Measurements from ENCODE around the gene PLEKHA7. TPM values are rescaled to one million over a fixed set of nuclear protein-coding genes. Genes with fewer than 3 reads are reported as not detected.
"Not testable (repeated sequence)": the region's sequence is repeated elsewhere in the genome, so short reads cannot be mapped to it uniquely, and the experiment has no call there.

The PLEKHA7 gene
- 10 to 100 TPM; 10.1 to 10.9 TPM for total RNA-seq
- 10 to 100 TPM; 16.0 to 21.8 TPM for polyA plus RNA-seq (ENCODE audit: insufficient read length in 2 of 2)
- long read RNA-seq, donor 1: 0 reads
- long read RNA-seq, donor 2: 0 reads
- long read RNA-seq, donor 3: 0 reads
- long read RNA-seq, donor 4, partial matches to known transcripts: 5 of 6 reads
- long read RNA-seq, donor 4, other reads (novel, unspliced or antisense): 0 of 6 reads

GRCh38 chr11:17014321-17014832, at the start of gene PLEKHA7:
Gene PLEKHA7, minus strand, starts transcription at chr11:17014414. Its CDS starts 13 bp downstream, at chr11:17014401.
- DNase-seq (ENCODE audit: low read depth in 4 of 6, low spot score in 6 of 6): peak in 2 of 6 donors; percentile 11 to 51

GRCh38 chr11:17063171-17064002, 49.2 kb upstream of the PLEKHA7 start:
- peak in 4 of 6 donors; percentile 17 to 60 (median 44) for DNase-seq (ENCODE audit: low read depth in 4 of 6, low spot score in 6 of 6)

More at GRCh38 chr11:17014321-17014832, at the start of gene PLEKHA7:
- H3K27me3 ChIP-seq (ENCODE audit: control insufficient read depth, insufficient read depth, low read length): peaks cover 15% of the 10 kb centered on the region
- H3K4me3 ChIP-seq (ENCODE audit: low read depth, low read length): peak within 1 kb of the TSS; percentile 57
- H3K36me3 ChIP-seq (ENCODE audit: control insufficient read depth, insufficient read depth, low read length): no peaks in the 10 kb centered on the region
- WGBS (ENCODE audit: insufficient coverage): under 1% methylated on average over 50 of the region's 76 CpGs
- peaks cover 15% of the 10 kb centered on the region for H3K4me1 ChIP-seq (ENCODE audit: control insufficient read depth, insufficient read depth, low read length)
- no peaks in the 10 kb centered on the region for H3K9me3 ChIP-seq (ENCODE audit: control insufficient read depth, insufficient read depth, low read length)
- H3K27ac ChIP-seq (ENCODE audit: low read depth, low read length): no peak within 1 kb of the TSS

GRCh38 chr11:17051146-17051545, 36.9 kb upstream of the PLEKHA7 start:
- H3K27ac ChIP-seq (ENCODE audit: low read depth, low read length); H3K4me1 ChIP-seq (ENCODE audit: control insufficient read depth, insufficient read depth, low read length); DNase-seq (ENCODE audit: low read depth in 4 of 6, low spot score in 6 of 6); H3K4me3 ChIP-seq (ENCODE audit: low read depth, low read length); H3K36me3 ChIP-seq (ENCODE audit: control insufficient read depth, insufficient read depth, low read length); H3K27me3 ChIP-seq (ENCODE audit: control insufficient read depth, insufficient read depth, low read length); H3K9me3 ChIP-seq (ENCODE audit: control insufficient read depth, insufficient read depth, low read length): not testable (repeated sequence)
- WGBS (ENCODE audit: insufficient coverage): 96% methylated on average over 11 of the region's 27 CpGs

More at GRCh38 chr11:17063171-17064002, 49.2 kb upstream of the PLEKHA7 start:
- Histone ChIP-seq H3K4me1 (ENCODE audit: control insufficient read depth, insufficient read depth, low read length) (no peaks in the 10 kb centered on the region), H3K9me3 (ENCODE audit: control insufficient read depth, insufficient read depth, low read length) (no peaks in the 10 kb centered on the region), H3K36me3 (ENCODE audit: control insufficient read depth, insufficient read depth, low read length) (peaks cover 4% of the 10 kb centered on the region), H3K27ac (ENCODE audit: low read depth, low read length) (no peak overlapping the region), H3K27me3 (ENCODE audit: control insufficient read depth, insufficient read depth, low read length) (no peaks in the 10 kb centered on the region), H3K4me3 (ENCODE audit: low read depth, low read length) (no peak overlapping the region)
- 80% methylated on average over 1 of the region's 4 CpGs for WGBS (ENCODE audit: insufficient coverage)

GRCh38 chr11:17048491-17048890, 34.3 kb upstream of the PLEKHA7 start:
- not testable (repeated sequence) for H3K36me3 ChIP-seq (ENCODE audit: control insufficient read depth, insufficient read depth, low read length); H3K4me3 ChIP-seq (ENCODE audit: low read depth, low read length); DNase-seq (ENCODE audit: low read depth in 4 of 6, low spot score in 6 of 6); H3K27ac ChIP-seq (ENCODE audit: low read depth, low read length); H3K9me3 ChIP-seq (ENCODE audit: control insufficient read depth, insufficient read depth, low read length); H3K27me3 ChIP-seq (ENCODE audit: control insufficient read depth, insufficient read depth, low read length); H3K4me1 ChIP-seq (ENCODE audit: control insufficient read depth, insufficient read depth, low read length)
- WGBS (ENCODE audit: insufficient coverage): 91% methylated on average over 2 of the region's 4 CpGs

- Histone ChIP-seq H3K4me3 (ENCODE audit: low read depth, low read length) (no peak overlapping the region), H3K4me1 (ENCODE audit: control insufficient read depth, insufficient read depth, low read length) (no peaks in the 10 kb centered on the region), H3K9me3 (ENCODE audit: control insufficient read depth, insufficient read depth, low read length) (no peaks in the 10 kb centered on the region), H3K27me3 (ENCODE audit: control insufficient read depth, insufficient read depth, low read length) (no peaks in the 10 kb centered on the region), H3K27ac (ENCODE audit: low read depth, low read length) (no peak overlapping the region), H3K36me3 (ENCODE audit: control insufficient read depth, insufficient read depth, low read length) (no peaks in the 10 kb centered on the region)
- WGBS (ENCODE audit: insufficient coverage): 78% methylated on average over 4 of the region's 5 CpGs
- DNase-seq (ENCODE audit: low read depth in 4 of 6, low spot score in 6 of 6): no peak
Observed at GRCh38 chr11:17046690-17047089, 32.5 kb upstream of the PLEKHA7 start.

GRCh38 chr11:17036666-17037658, 22.7 kb upstream of the PLEKHA7 start:
- DNase-seq (ENCODE audit: low read depth in 4 of 6, low spot score in 6 of 6): no peak
- H3K4me1 ChIP-seq (ENCODE audit: control insufficient read depth, insufficient read depth, low read length): no peaks in the 10 kb centered on the region
- no peaks in the 10 kb centered on the region for H3K36me3 ChIP-seq (ENCODE audit: control insufficient read depth, insufficient read depth, low read length)
- H3K9me3 ChIP-seq (ENCODE audit: control insufficient read depth, insufficient read depth, low read length): no peaks in the 10 kb centered on the region
- H3K27ac ChIP-seq (ENCODE audit: low read depth, low read length): no peak overlapping the region
- 84% methylated on average over 6 of the region's 6 CpGs for WGBS (ENCODE audit: insufficient coverage)
- H3K27me3 ChIP-seq (ENCODE audit: control insufficient read depth, insufficient read depth, low read length): no peaks in the 10 kb centered on the region
- H3K4me3 ChIP-seq (ENCODE audit: low read depth, low read length): no peak overlapping the region

- not testable (repeated sequence) for H3K36me3 ChIP-seq (ENCODE audit: control insufficient read depth, insufficient read depth, low read length); H3K27ac ChIP-seq (ENCODE audit: low read depth, low read length); H3K4me3 ChIP-seq (ENCODE audit: low read depth, low read length); H3K27me3 ChIP-seq (ENCODE audit: control insufficient read depth, insufficient read depth, low read length); DNase-seq (ENCODE audit: low read depth in 4 of 6, low spot score in 6 of 6); H3K9me3 ChIP-seq (ENCODE audit: control insufficient read depth, insufficient read depth, low read length); H3K4me1 ChIP-seq (ENCODE audit: control insufficient read depth, insufficient read depth, low read length)
- whole genome bisulfite sequencing (ENCODE audit: insufficient coverage): 96% methylated on average over 3 of the region's 10 CpGs
Observed at GRCh38 chr11:17034027-17034426, 19.8 kb upstream of the PLEKHA7 start.

GRCh38 chr11:17026487-17027082, 12.4 kb upstream of the PLEKHA7 start:
- Histone ChIP-seq H3K27ac (ENCODE audit: low read depth, low read length) (no peak overlapping the region), H3K9me3 (ENCODE audit: control insufficient read depth, insufficient read depth, low read length) (no peaks in the 10 kb centered on the region), H3K4me3 (ENCODE audit: low read depth, low read length) (no peak overlapping the region), H3K4me1 (ENCODE audit: control insufficient read depth, insufficient read depth, low read length) (no peaks in the 10 kb centered on the region), H3K27me3 (ENCODE audit: control insufficient read depth, insufficient read depth, low read length) (no peaks in the 10 kb centered on the region), H3K36me3 (ENCODE audit: control insufficient read depth, insufficient read depth, low read length) (no peaks in the 10 kb centered on the region)
- WGBS (ENCODE audit: insufficient coverage): no CpG with 5 or more reads among the region's 3 CpGs
- DNase-seq (ENCODE audit: low read depth in 4 of 6, low spot score in 6 of 6): no peak

- WGBS (ENCODE audit: insufficient coverage): no CpG with 5 or more reads among the region's 2 CpGs
Observed at GRCh38 chr11:17024924-17025323, 10.7 kb upstream of the PLEKHA7 start.

More at GRCh38 chr11:17024924-17025323, 10.7 kb upstream of the PLEKHA7 start:
- Histone ChIP-seq H3K36me3 (ENCODE audit: control insufficient read depth, insufficient read depth, low read length) (no peaks in the 10 kb centered on the region), H3K9me3 (ENCODE audit: control insufficient read depth, insufficient read depth, low read length) (no peaks in the 10 kb centered on the region), H3K4me1 (ENCODE audit: control insufficient read depth, insufficient read depth, low read length) (no peaks in the 10 kb centered on the region), H3K4me3 (ENCODE audit: low read depth, low read length) (no peak overlapping the region), H3K27me3 (ENCODE audit: control insufficient read depth, insufficient read depth, low read length) (no peaks in the 10 kb centered on the region), H3K27ac (ENCODE audit: low read depth, low read length) (no peak overlapping the region)
- no peak for DNase-seq (ENCODE audit: low read depth in 4 of 6, low spot score in 6 of 6)
